ENCODE data around the gene PKIG.
"Not testable (repeated sequence)": the region's sequence is repeated elsewhere in the genome, so short reads cannot be mapped to it uniquely, and the experiment has no call there.

The PKIG gene

DNA sequence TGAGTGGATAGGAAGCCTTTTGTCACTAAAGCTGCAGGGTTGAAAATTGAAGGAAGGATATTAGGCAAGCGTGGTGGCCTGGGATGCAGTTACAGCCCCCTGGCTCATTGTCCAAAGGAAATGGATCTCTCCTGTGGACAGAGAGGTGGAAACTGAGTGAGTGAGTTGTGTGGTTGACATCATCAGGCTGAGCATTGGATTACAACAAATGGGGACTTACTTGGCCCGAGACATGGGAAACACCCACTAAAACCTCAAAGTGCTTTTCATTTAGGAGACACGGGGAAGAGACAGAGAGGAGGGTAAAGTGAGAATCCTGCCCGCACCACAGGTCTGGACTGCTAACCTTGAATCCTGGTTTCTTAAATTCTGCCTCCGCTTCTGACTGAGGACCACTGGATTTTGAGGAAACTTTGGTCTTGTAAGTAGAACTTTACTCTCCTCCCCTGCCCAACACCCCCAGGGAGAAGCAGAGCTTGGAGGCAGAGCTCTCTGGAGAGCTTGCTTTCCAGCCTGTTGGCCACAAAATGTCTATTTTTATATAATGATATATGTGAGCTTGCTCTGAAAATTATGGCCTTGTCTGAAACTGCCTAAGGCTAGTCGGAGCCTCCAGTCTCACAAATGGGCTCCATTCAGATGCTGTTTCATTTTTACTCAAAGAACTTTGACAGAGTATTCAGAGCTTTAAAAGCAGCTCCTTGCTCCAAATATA lies at the start of gene PKIG:
PKIG (plus strand) TSS at position 269 of the 715 bp plus-strand sequence. CDS start 31,978 bp downstream, outside the sequence.
- FAIRE-seq (peak; percentile 12), DNase-seq (ENCODE audit: extremely low spot score, insufficient read length, low read depth) (no peak)

DNA sequence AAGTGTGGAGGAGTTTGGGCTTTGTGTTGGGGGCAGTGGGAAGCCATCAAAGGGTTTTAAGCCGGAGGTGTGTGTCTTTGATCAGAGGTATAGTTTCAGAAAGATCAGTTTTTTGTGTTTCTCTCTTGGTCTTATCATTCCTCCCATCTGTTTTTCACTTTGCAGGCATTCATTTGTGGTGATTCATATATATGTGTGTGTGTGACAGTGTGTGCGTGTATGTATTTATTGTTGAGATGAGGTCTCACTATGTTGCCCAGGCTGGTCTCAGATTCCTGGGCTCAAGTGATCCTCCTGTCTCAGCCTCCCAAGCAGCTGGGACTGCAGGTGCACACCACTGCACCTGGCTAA lies 49.4 kb upstream of the PKIG start:
- no peak for FAIRE-seq
- DNase-seq (ENCODE audit: extremely low spot score, insufficient read length, low read depth) = no peak

DNA sequence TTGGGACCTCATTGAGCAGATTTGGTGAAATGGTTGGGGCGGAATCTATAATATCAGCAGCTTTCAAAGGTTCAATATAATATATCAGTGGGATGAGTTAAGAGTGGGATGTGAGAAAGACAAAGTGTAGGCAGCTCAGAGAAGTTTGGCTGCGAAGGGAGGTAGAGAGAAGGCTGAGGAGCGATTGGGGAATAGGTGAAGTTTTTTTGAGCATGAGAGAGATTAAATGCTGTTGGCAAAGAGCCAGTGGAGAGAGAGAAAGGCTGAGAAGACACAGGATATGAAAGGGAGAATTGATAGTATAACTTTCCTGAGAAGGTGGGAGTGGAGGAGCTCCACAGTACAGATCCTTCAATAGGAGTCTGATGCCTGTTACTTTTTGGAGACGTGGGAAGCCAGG lies 48.5 kb upstream of the PKIG start:
- DNase-seq (ENCODE audit: extremely low spot score, insufficient read length, low read depth) (no peak), FAIRE-seq (no peak)

DNA sequence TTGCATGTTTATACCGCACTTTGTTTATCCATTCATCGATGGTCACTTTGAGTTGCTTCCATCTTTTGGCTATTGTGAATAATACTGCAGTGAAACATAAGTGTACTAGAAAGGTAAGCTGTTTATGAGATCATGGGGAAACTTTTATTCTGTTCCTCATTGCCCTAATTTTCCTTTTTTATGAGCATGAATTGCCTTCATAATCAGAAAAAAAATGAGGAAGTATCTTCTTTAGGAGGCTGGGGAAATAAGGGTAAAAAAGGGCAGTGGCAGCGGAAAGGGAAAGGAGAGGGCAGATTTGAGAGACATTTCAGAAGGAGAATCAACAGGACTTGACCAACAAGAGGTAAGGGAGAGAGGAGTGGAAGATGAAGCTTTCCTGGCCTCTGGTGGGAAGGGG lies 46.2 kb upstream of the PKIG start:
- DNase-seq (ENCODE audit: extremely low spot score, insufficient read length, low read depth) (no peak), FAIRE-seq (no peak)

DNA sequence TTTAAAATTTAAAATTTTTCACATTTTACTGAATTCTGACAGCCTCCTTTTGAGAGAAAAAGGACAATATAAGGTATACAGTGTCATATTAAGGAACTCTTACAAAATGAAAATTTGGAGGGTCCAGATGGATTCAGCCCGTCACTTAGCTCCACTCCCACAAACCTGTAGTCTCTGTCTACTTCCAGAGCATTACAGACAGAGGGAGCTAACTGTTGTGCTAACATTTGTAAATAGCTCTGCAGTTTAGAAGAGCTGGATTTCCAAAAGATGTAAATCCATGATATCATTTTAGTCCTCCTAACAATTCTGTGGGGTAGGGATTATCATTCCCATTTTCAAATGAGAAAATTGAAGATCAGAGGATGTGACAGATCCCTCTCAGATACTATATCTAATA lies 44.4 kb upstream of the PKIG start:
- FAIRE-seq (no peak), DNase-seq (ENCODE audit: extremely low spot score, insufficient read length, low read depth) (no peak)

DNA sequence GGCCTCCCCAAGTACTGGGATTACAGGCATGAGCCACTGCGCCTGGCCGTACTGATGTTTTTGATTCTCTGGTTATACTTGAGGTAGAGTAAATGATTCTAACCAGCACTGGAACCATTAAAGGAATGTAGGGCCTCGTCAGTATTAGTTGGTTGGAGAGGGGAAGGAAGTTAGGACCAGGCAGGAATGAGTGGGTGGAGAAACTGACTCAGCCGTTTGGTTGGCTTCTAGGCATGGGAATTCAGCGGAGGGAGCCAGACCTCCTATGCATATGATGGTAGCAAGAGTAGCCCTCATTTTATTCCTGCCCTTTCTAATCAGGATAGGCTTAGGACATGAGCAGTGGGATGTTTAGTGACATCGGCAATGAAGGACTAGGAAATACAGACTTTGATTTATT lies 41.5 kb upstream of the PKIG start:
- no peak for DNase-seq (ENCODE audit: extremely low spot score, insufficient read length, low read depth)
- no peak for FAIRE-seq

DNA sequence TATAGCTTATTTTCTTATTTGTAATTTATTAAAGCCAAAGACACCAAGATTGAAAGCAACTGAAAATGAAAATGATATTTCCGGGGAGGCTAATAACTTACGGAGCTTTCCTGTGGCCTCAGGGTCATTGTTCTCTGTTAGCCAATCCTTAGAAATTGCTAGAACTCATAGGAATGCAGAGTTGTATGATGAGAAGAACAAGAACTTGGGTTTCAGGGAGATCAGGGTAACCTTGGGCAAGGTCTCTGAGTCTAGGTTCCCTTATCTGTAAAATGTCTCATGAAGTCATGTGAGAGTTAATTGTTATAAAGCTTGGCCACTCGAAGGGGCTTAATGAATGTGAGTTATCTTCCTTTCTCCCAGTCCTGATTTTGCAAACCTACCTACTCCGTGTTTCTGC lies 40.4 kb upstream of the PKIG start:
- no peak for FAIRE-seq
- no peak for DNase-seq (ENCODE audit: extremely low spot score, insufficient read length, low read depth)

DNA sequence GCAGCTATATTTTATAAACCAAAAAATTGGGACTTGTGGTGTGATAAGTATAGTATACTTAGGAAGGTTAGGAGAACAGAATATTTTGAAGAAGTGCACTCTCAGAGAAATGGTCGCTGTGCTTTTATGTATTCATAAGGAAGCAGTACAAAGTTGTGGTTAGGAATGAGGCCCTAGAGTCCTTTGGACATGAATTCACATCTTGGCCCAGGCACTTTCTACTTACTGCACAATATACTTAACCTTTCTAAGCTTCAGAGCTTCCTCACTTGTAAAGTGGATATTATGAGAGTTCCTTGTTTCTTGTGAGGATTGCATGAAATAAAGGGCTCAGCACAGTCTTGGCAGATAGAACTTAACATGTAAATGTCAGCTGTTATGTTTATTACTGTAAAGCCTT lies 39.5 kb upstream of the PKIG start:
- no peak for FAIRE-seq

DNA sequence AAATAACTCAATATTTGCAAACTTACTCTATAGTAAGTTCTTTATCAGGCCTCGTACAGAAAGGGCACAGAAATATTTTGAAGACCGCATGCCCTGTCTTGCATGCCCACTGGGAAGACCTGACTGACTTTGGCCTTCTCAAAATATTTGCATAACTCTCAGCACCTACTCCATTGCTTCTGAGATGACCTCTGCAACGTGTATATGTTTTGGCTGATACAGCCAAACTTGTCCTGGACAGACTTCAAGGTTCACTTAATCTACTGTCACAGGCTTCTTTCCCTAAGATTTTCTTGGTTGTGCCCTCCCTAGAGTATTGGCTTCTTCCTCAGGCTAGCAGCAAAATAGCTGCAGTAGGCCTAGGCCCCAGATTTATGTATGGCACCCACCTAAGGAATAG lies 39.0 kb upstream of the PKIG start:
- no peak for FAIRE-seq
- no peak for DNase-seq (ENCODE audit: extremely low spot score, insufficient read length, low read depth)

More for the DNA sequence above, 39.5 kb upstream of the PKIG start:
- DNase-seq (ENCODE audit: extremely low spot score, insufficient read length, low read depth) = no peak

DNA sequence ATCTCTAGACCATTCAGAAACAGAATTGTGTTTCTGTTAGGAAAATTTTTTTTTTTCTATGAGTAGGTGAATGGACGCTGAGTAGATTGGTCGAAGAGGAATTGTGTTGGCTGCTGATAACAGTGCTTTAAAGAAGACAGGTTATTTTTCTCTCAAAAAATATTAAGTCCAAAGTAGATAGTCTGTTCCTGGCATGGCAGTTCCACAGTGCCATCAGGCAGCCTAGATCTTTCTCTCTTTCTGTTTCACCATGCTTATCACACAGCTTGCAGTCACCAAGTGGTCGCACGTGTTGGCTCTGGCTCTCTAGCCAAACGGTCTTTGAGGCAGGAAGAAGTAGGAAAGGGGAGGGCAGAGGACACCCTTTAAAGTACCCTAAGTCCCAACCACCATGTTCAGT lies 38.1 kb upstream of the PKIG start:
- DNase-seq (ENCODE audit: extremely low spot score, insufficient read length, low read depth) = no peak
- FAIRE-seq = no peak

DNA sequence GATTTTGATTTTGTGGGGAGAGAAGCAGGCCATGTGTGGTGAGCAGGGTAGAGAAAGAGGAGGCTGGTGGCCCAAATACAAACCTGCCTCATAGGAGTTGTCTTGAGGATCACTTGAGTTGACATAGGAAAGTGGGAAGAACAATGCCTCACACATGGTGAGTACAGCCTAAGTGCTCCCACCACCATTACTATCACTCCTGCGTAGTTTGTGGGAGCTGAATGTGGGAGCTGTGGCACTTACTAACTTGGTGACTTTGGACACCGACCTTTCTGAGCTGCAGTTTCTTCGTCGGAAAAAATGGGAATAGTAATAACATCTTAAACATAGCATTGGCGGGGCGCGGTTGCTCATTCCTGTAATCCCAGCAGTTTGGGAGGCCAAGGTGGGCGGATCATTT lies 35.0 kb upstream of the PKIG start:
- FAIRE-seq (no peak), DNase-seq (ENCODE audit: extremely low spot score, insufficient read length, low read depth) (no peak)

DNA sequence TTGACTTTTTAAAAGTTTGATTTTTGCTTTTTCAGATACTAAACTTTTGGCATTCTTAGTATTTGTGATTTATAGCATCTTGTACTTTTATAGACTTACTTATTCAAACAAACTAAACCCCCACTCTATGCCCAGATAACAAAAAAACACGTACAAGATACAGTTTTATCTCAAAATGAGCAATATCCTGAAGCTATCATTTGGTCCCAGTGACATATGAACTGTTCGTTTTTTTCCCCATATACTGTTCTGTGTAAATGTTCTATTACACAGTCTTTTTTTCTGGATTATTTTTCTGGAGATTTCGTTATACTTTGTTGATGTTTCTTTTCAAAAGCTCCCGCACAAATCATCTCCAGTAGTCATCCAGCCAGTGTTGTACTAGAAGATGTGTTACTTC lies 33.3 kb upstream of the PKIG start:
- DNase-seq (ENCODE audit: extremely low spot score, insufficient read length, low read depth) (no peak), FAIRE-seq (no peak)

DNA sequence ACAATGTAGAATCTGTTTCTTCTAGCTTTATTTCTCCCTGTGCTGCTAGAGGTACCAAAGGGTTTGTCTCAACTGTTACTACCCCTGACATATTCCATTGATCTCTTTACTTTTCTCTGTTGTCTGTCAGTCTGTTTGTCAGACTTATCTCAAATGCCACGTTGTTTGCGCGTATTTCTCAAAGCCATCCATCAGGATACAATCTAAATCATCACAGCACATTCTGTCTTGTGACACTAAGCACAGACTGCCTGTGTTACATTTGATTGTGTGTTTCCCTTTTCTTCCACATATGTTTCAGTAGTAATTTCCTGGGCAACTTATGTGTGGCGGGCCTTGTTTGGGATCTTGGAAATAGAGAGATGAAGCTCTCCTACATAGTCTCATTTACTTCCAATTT lies 30.3 kb upstream of the PKIG start:
- DNase-seq (ENCODE audit: extremely low spot score, insufficient read length, low read depth) (no peak), FAIRE-seq (no peak)

DNA sequence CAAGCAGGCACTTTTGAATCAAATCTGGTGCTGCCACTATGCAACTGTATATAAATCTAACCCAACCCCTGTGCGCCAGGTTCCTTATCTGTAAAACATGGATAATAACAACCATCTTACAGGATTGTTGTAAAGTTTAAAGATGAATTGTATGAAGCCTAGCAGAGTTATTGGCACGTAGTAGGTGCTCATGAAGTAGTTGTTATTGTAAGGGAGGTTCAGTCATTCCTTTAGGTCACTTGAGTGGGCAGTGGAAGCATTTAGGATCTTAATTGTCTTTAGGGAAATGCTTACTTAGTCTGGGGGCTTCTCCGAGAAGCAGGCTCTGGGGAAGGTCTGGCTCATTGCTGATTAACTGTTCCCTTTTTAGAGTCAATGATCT lies 29.8 kb upstream of the PKIG start:
- FAIRE-seq = no peak

DNA sequence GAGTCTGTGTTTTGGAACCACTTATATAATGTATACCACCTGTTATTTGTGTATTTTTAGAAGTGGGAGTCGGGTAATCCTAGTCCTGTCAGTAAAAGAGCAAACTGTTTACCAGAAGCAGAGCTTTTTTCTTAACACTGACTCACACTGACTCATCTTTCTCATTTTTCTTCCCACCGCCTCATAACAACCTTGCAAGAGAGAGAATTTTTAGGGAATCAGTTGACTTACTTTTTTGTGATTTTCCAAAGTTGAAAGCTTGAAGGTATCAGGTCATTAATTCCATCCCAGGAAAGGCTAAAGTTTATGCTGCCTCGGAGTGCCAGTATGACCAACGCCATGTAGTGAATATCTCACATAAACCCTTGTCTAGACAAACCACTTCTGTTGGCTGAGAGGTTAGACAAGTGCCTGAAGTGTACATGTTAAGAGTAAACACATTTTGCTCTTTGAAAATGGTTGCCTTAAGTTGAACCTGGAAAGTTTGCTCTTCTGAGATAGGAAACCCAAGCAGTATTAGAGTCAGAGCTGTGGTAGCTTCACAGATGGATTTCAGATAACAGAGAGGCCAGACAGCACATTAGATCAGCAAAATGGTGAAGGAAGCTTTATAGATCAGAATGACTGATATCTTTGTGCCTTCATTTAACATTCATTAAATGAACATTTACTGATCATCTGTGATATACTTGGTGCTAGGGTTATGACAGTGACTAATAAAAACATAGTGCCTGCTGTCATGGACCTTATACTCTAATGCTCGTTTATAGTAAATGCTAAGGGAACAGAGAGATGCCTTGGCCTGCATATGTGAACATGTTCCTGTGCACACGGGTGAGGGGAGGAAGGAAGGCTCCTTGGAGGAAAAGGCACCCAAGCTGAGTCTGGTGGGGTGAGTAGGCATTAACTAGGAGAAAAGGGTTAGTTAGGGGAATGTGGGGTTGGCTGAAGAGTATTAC lies 29.1 kb upstream of the PKIG start:
- FAIRE-seq (no peak), DNase-seq (ENCODE audit: extremely low spot score, insufficient read length, low read depth) (no peak)

More for the DNA sequence above, 29.8 kb upstream of the PKIG start:
- DNase-seq (ENCODE audit: extremely low spot score, insufficient read length, low read depth) = no peak

DNA sequence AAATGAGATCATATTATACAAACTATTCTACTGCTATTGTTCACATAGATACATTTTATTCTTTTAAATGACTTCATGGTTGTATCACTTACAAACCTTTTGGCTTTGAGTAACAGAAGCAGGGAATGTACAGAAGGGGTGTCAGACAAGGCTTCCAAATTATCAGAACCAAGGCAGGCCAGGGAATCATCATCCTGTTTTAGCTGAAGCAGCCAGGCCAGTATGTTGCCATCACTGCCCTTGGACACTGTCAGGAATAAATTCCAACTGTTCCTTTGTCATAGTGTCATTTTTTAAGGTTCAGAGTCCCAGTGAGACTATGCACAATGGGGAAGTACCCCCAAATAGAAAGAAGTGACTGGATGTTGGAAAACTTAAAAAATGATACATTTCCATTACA lies 23.1 kb upstream of the PKIG start:
- DNase-seq (ENCODE audit: extremely low spot score, insufficient read length, low read depth) (no peak), FAIRE-seq (no peak)

DNA sequence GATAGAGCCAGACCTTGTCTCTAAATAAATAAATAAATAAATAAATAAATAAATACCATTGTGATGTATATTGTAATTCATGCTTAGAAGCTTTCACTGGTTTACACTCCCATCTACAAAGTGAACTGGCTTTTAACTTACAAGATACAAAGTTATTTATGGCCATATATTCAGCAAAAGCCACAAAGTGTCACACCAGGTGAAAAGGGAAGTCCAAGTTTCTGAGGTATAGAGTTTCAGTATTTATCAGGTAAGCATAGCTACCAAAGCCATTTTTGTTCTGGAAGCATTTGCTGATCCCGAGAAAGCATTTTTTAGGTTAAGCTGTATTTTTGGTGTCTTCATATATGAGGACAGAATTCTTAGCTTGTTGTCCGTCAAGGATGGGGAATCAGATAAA lies 22.1 kb upstream of the PKIG start:
- FAIRE-seq (no peak), DNase-seq (ENCODE audit: extremely low spot score, insufficient read length, low read depth) (no peak)

DNA sequence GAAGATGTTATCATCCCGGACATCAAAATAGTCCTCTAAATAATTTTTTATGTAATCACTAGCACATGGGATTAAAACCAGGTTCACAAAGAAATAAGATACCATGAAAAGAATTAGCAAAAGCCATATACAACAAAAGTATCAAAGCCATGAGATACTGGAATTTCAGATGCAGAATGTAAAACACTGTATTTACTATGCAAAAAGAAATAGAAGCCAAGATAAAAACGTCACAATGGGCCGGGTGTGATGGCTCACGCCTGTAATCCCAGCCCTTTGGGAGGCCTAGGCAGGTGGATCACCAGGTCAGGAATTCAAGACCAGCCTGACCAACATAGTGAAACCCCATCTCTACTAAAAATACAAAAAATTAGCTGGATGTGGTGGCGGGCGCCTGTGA lies 21.6 kb upstream of the PKIG start:
- DNase-seq (ENCODE audit: extremely low spot score, insufficient read length, low read depth); FAIRE-seq: not testable (repeated sequence)

DNA sequence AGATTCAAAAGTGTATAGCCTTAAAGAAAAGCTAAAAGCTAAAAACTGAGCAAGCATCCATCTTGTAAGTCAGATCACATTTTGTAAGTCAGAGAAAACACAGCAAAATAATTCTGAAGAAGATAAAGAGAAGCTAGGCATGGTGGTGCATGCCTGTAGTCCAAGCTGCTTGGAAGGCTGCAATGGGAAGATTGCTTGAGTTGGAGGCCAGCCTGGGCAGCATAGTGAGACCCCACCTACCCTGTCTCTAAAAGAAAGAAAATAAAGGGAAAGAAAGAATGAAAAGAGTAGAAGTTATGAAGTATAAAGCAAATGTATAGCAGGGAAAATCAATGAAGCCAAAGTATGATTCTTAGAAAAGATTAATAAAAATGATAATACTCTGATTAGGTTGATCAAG lies 20.5 kb upstream of the PKIG start:
- DNase-seq (ENCODE audit: extremely low spot score, insufficient read length, low read depth) = no peak
- no peak for FAIRE-seq

DNA sequence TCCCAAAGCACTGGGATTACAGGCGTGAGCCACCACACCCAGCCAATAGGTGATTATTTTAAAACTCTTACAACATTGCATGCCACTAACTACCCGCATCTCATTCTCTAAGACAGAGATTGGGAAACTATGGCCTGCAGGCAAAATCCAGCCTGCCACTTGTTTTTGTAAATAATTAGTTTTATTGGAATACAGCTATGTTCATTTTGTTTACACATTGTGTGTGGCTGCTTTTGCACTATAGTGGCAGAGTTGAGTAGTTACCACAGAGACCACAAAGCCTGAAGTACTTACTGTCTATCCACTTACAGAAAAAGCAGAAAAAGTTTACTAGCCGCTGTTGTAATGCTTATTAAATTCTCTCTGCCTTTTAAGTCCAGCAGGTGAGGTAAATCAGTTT lies 16.4 kb upstream of the PKIG start:
- DNase-seq (ENCODE audit: extremely low spot score, insufficient read length, low read depth) (no peak), FAIRE-seq (no peak)

DNA sequence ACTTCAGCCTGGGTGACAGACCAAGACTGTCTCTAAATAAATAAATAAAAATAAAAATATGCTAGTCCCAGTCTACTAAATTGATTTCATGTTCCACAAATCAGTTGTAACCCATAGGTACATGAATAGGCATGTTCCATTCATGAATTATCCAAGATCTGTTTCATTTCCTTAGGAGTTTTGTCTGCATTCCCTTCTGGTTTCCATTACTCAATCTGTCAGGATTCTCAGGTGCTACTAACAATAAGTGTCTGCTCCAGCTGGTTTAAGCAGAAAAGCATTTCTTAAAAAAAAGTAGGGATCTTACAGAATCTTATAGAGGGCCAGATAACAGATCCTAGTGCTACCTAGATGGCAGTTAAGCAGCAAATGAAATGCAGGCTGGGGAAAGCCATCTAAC lies 15.6 kb upstream of the PKIG start:
- DNase-seq (ENCODE audit: extremely low spot score, insufficient read length, low read depth) (no peak), FAIRE-seq (no peak)

DNA sequence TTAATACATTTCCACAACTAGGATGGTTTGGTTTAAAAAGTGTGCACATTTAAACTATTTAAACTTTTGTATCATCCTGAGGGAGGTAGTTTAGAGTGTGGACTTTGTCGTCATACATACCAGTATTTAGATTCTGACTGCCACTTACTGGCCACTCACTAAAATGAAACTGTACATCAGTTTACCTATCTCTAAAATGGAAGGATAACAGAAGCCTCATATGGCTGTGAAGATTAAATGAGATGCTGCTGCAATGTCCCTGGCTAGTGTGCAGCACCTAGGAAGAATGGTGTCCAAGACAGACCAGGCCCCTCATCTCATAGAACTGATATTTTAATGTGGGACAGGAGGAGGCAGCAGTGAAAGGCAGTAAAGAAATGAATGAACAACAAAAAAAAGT lies 12.0 kb upstream of the PKIG start:
- DNase-seq (ENCODE audit: extremely low spot score, insufficient read length, low read depth) = no peak
- no peak for FAIRE-seq
